ENCODE data around the gene DPP10.

DNA sequence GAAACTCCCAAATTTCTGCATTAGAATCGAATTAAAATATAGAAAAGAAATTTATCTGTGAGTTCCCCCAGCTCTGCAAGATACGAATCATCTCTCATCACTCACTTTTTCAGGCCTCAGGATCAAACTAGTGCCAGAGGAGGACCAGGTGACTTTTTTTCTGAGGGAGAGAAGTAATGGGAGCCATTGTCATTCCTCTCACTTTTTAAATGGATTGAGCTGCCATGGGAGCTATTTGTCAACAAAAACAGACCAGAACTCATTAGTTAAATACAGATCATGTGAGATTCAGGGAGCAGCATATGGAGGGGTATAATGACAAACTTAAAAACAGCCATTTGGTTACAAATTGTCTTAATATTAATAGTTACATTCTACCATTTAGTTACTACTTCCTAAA is 594.4 kb downstream of the DPP10 start:
- TF ChIP-seq, protein P1, sequence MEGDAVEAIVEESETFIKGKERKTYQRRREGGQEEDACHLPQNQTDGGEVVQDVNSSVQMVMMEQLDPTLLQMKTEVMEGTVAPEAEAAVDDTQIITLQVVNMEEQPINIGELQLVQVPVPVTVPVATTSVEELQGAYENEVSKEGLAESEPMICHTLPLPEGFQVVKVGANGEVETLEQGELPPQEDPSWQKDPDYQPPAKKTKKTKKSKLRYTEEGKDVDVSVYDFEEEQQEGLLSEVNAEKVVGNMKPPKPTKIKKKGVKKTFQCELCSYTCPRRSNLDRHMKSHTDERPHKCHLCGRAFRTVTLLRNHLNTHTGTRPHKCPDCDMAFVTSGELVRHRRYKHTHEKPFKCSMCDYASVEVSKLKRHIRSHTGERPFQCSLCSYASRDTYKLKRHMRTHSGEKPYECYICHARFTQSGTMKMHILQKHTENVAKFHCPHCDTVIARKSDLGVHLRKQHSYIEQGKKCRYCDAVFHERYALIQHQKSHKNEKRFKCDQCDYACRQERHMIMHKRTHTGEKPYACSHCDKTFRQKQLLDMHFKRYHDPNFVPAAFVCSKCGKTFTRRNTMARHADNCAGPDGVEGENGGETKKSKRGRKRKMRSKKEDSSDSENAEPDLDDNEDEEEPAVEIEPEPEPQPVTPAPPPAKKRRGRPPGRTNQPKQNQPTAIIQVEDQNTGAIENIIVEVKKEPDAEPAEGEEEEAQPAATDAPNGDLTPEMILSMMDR (IDR thresholded peaks at IDR 0.05) = no peak
- no peak for TF ChIP-seq POLR2A (IDR thresholded peaks at IDR 0.05)
